Peyer's patch (tissue), 4 donors: Measurements from ENCODE around the gene PIK3C2G. TPM values are rescaled to one million over a fixed set of nuclear protein-coding genes. Genes with fewer than 3 reads are reported as not detected.

ENCODE experiments used
- DNase-seq, 3 donors: peaks; one replicate each; pipeline ENCODE4 v3.0.0-alpha.2; 2017 to 2019
- H3K27ac ChIP-seq, 4 donors: fragments of 200-600 bp; sonication (generic); one replicate each; pipeline ENCODE4 v1.5.1; 2016 to 2019
- H3K27me3 ChIP-seq, 2 donors: fragments of 200-600 bp; sonication (generic); one replicate each; pipeline ENCODE4 v1.5.1; 2019
- H3K36me3 ChIP-seq, 3 donors: fragments of 200-600 bp; sonication (generic); one replicate each; pipeline ENCODE4 v1.5.1; 2016 to 2019
- H3K4me1 ChIP-seq, 4 donors: fragments of 200-600 bp; sonication (generic); one replicate each; pipeline ENCODE4 v1.5.1; 2016 to 2019
- H3K4me3 ChIP-seq, 4 donors: fragments of 200-600 bp; sonication (generic); 1 replicate in 3 of 4; 2 replicates in 1 of 4; pipeline ENCODE4 v1.5.1; 2016 to 2019; ENCODE audit warnings: mild to moderate bottlenecking in 1 of 4
- H3K9me3 ChIP-seq, 4 donors: fragments of 200-600 bp; sonication (generic); one replicate each; pipeline ENCODE4 v1.5.1; 2016 to 2019; ENCODE audit warnings: mild to moderate bottlenecking in 1 of 4
- POLR2A ChIP-seq, 2 donors: fragments of 450-650 bp; IDR thresholded peaks; one replicate each; pipeline ENCODE4 v1.5.1; 2017; ENCODE audit warnings: antibody characterized with exemption in 2 of 2, mild to moderate bottlenecking in 2 of 2, moderate library complexity in 2 of 2
- total RNA-seq, 4 donors: library from RNA; depleted of rRNA; stranded (reverse); fragments of >200 nt; gene quantifications; one replicate each; pipeline ENCODE4 v1.1.0, GENCODE V29; 2016
- TF ChIP-seq, protein P1 (sequence below), 6 experiments: fragments of 450-650 bp in 4 of 6; fragments of 200-600 bp in 2 of 6; sonication (generic) in 1 of 6; IDR thresholded peaks; one replicate each; pipeline ENCODE4 v1.5.1; 2017 to 2019; ENCODE audit warnings: antibody characterized with exemption in 6 of 6, mild to moderate bottlenecking in 3 of 6, moderate library complexity in 1 of 6

PIK3C2G gene
- total RNA-seq, 4 donors from 2014 or later: 4.1 to 32.1 (median 24.6) TPM

DNA sequence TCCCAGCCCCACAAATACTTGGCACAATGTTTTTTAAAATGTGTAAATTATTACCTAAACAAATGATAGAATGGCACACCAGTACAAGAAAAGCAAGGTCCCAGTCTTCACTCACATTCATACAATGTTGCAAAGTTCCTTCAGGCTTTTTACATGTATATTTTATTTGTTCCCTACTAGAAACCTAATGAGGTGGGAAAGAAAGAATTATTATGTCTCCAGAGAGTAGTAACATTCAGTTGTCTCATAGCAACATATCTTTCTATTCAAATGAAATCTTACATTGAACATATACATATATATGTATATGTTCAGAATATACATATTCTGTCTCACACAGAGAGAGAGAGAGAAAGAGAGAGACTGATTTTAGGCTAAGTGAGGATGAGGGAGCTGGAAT, 391.3 kb downstream of the PIK3C2G start:
- TF ChIP-seq, protein P1, sequence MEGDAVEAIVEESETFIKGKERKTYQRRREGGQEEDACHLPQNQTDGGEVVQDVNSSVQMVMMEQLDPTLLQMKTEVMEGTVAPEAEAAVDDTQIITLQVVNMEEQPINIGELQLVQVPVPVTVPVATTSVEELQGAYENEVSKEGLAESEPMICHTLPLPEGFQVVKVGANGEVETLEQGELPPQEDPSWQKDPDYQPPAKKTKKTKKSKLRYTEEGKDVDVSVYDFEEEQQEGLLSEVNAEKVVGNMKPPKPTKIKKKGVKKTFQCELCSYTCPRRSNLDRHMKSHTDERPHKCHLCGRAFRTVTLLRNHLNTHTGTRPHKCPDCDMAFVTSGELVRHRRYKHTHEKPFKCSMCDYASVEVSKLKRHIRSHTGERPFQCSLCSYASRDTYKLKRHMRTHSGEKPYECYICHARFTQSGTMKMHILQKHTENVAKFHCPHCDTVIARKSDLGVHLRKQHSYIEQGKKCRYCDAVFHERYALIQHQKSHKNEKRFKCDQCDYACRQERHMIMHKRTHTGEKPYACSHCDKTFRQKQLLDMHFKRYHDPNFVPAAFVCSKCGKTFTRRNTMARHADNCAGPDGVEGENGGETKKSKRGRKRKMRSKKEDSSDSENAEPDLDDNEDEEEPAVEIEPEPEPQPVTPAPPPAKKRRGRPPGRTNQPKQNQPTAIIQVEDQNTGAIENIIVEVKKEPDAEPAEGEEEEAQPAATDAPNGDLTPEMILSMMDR (IDR thresholded peaks at IDR 0.05): no peak
- TF ChIP-seq POLR2A (IDR thresholded peaks at IDR 0.05): no peak
- Histone ChIP-seq H3K27me3 (no peaks in the 10 kb centered on the region), H3K4me1 (no peaks in the 10 kb centered on the region), H3K36me3 (no peaks in the 10 kb centered on the region), H3K4me3 (no peak overlapping the region), H3K9me3 (no peaks in the 10 kb centered on the region), H3K27ac (no peak overlapping the region)
- DNase-seq: no peak

DNA sequence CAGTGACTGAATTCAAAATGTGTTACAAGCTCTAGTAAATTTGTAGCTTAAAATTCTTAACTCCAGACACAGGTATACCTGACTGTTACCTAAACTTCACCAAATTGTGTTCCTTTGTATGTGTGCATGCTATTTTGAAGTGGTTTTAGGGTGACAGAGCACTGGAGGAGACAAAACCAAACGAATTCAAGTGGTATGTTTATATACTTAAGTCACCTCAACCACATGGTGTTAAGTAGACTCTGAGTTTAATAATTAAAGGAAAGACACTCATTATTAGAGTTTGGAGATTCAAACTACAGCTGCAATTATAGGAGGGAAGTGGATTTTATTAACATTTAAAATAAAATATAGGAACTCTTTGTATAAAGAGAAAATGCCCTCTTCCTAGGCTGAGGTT, 392.1 kb downstream of the PIK3C2G start:
- no peak for DNase-seq
- Histone ChIP-seq H3K4me1 (no peaks in the 10 kb centered on the region), H3K27me3 (peaks cover 0 to 3% of the 10 kb centered on the region in 2 donors), H3K4me3 (no peak overlapping the region), H3K36me3 (no peaks in the 10 kb centered on the region), H3K9me3 (no peaks in the 10 kb centered on the region), H3K27ac (no peak overlapping the region)
- TF ChIP-seq, protein P1 (IDR thresholded peaks at IDR 0.05): no peak
- TF ChIP-seq POLR2A (IDR thresholded peaks at IDR 0.05): no peak

DNA sequence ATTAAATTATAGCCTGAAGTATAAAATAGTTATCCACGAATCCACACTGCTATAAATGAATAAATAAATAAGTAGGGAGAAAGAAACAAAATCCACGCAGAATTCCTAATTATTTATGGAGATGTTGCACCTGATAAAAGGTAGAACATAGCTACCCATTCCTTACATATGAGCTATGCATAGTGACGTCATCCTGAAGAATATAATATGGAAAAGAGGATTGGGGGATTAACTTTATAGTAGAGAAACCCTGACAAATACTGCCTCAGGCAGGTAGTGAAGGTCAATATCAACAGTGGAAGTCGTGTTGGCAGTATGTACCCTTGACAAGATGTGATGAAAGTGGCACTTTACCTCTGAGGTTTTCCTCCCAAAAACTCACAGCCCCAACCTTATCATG, 394.0 kb downstream of the PIK3C2G start:
- DNase-seq: no peak
- H3K27ac ChIP-seq: no peak overlapping the region
- no peaks in the 10 kb centered on the region for H3K9me3 ChIP-seq
- H3K36me3 ChIP-seq: no peaks in the 10 kb centered on the region
- H3K27me3 ChIP-seq: peaks cover 0 to 3% of the 10 kb centered on the region in 2 donors
- no peak for TF ChIP-seq POLR2A (IDR thresholded peaks at IDR 0.05)
- TF ChIP-seq, protein P1 (IDR thresholded peaks at IDR 0.05): no peak
- H3K4me3 ChIP-seq: no peak overlapping the region
- H3K4me1 ChIP-seq: no peaks in the 10 kb centered on the region

DNA sequence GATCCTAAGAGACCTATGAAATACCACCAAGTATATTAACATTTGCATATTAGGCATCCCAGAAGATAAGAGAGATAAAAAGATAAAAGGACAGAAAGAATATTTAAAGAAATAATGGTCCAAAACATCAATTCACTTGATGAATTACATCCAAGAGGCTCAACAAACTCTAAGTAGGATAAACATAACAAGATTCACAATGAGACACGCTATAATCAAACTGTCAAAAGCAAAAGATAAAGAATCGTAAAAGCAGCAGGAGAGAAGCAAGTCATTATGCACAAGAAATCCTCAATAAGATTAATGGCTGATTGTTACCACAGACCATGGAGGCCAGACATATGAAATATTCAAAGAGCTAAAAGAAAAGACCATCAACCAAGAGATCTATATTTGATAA, 396.9 kb downstream of the PIK3C2G start:
- DNase-seq: no peak
- Histone ChIP-seq H3K27me3 (peaks cover 0 to 3% of the 10 kb centered on the region in 2 donors), H3K36me3 (no peaks in the 10 kb centered on the region), H3K4me1 (no peaks in the 10 kb centered on the region), H3K9me3 (no peaks in the 10 kb centered on the region), H3K27ac (no peak overlapping the region), H3K4me3 (no peak overlapping the region)
- no peak for TF ChIP-seq POLR2A (IDR thresholded peaks at IDR 0.05)
- TF ChIP-seq, protein P1 (IDR thresholded peaks at IDR 0.05): no peak

DNA sequence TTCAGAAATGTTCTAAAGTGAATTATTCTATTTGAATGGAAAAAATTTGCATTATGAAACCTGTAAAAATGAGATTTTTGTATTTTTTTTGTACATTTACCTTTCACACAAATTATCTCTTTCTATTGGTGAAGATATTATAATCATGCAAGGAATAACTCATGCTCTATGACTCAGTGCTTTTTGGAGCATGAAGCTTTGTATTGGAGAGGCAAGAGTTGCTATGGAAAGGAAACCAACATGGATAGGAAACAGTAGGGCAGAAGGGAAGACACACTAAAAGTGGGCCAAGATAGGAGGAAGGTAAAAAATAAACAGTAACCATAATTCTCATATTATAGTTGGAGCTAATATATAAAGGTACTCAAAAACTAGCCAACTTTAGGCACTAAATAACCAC, 397.5 kb downstream of the PIK3C2G start:
- no peak for TF ChIP-seq POLR2A (IDR thresholded peaks at IDR 0.05)
- TF ChIP-seq, protein P1 (IDR thresholded peaks at IDR 0.05): no peak
- H3K4me3 ChIP-seq: no peak overlapping the region

DNA sequence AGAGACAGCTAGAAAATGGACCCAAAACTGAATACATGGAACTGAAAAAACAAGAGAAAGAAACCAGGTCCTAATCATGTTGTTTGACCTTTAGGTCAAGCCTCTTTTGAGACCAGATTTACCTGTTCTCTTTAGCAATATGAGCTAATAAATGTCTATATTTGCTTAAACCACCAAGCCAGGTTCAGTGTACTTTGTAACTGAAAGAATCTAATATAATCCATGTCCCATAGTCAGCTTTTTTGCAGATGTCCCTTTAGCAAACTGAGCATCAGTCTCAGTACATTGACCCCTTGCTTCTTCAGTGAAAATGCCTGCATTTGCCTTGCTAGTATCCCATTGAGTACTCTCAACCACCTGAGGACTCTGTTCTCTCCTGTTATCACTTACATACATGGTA, 414.8 kb downstream of the PIK3C2G start:
- H3K27ac ChIP-seq: no peak overlapping the region
- TF ChIP-seq POLR2A (IDR thresholded peaks at IDR 0.05): no peak
- TF ChIP-seq, protein P1 (IDR thresholded peaks at IDR 0.05): no peak
- H3K27me3 ChIP-seq: no peaks in the 10 kb centered on the region
- no peaks in the 10 kb centered on the region for H3K9me3 ChIP-seq
- no peak overlapping the region for H3K4me3 ChIP-seq
- no peaks in the 10 kb centered on the region for H3K36me3 ChIP-seq
- no peak for DNase-seq
- no peaks in the 10 kb centered on the region for H3K4me1 ChIP-seq

More for the DNA sequence above, 397.5 kb downstream of the PIK3C2G start:
- Histone ChIP-seq H3K36me3 (no peaks in the 10 kb centered on the region), H3K9me3 (no peaks in the 10 kb centered on the region), H3K27ac (no peak overlapping the region), H3K27me3 (peaks cover 0 to 3% of the 10 kb centered on the region in 2 donors), H3K4me1 (no peaks in the 10 kb centered on the region)
- no peak for DNase-seq
